ENCODE results near the gene ARHGAP24.
A peak's percentile ranks its signal among the peaks of the same experiment; 100 is the strongest.

ARHGAP24 gene

GRCh38 chr4:85965529-85965928, 490.6 kb downstream of the ARHGAP24 start:
- no peaks in the 10 kb centered on the region for H3K27me3 ChIP-seq (ENCODE audit: insufficient read depth, poor library complexity, severe bottlenecking)
- no peak overlapping the region for H3K27ac ChIP-seq (ENCODE audit: poor library complexity, severe bottlenecking)
- no peak overlapping the region for H3K4me3 ChIP-seq (ENCODE audit: severe bottlenecking)
- no peak for DNase-seq (ENCODE audit: low spot score)
- ATAC-seq (ENCODE audit: low read depth), result no peak
- H3K36me3 ChIP-seq (ENCODE audit: low read depth), result no peaks in the 10 kb centered on the region
- H3K9me3 ChIP-seq (ENCODE audit: severe bottlenecking), result no peaks in the 10 kb centered on the region
- TF ChIP-seq CTCF (IDR thresholded peaks at IDR 0.05; ENCODE audit: poor library complexity, severe bottlenecking), result no peak
- H3K4me1 ChIP-seq (ENCODE audit: insufficient read depth, poor library complexity, severe bottlenecking), result no peaks in the 10 kb centered on the region

GRCh38 chr4:85966373-85966772, 491.4 kb downstream of the ARHGAP24 start:
- Histone ChIP-seq H3K9me3 (ENCODE audit: severe bottlenecking) (no peaks in the 10 kb centered on the region), H3K36me3 (ENCODE audit: low read depth) (no peaks in the 10 kb centered on the region), H3K4me3 (ENCODE audit: severe bottlenecking) (no peak overlapping the region), H3K27ac (ENCODE audit: poor library complexity, severe bottlenecking) (no peak overlapping the region), H3K27me3 (ENCODE audit: insufficient read depth, poor library complexity, severe bottlenecking) (no peaks in the 10 kb centered on the region), H3K4me1 (ENCODE audit: insufficient read depth, poor library complexity, severe bottlenecking) (no peaks in the 10 kb centered on the region)
- ATAC-seq (ENCODE audit: low read depth), result no peak
- no peak for TF ChIP-seq CTCF (IDR thresholded peaks at IDR 0.05; ENCODE audit: poor library complexity, severe bottlenecking)
- DNase-seq (ENCODE audit: low spot score), result no peak

- H3K36me3 ChIP-seq (ENCODE audit: low read depth), result no peaks in the 10 kb centered on the region
Observed at GRCh38 chr4:85967872-85968271, 492.9 kb downstream of the ARHGAP24 start.

GRCh38 chr4:85968945-85969819, 494.2 kb downstream of the ARHGAP24 start:
- Histone ChIP-seq H3K4me3 (ENCODE audit: severe bottlenecking) (no peak overlapping the region), H3K27me3 (ENCODE audit: insufficient read depth, poor library complexity, severe bottlenecking) (no peaks in the 10 kb centered on the region), H3K27ac (ENCODE audit: poor library complexity, severe bottlenecking) (no peak overlapping the region), H3K4me1 (ENCODE audit: insufficient read depth, poor library complexity, severe bottlenecking) (no peaks in the 10 kb centered on the region), H3K9me3 (ENCODE audit: severe bottlenecking) (no peaks in the 10 kb centered on the region), H3K36me3 (ENCODE audit: low read depth) (no peaks in the 10 kb centered on the region)
- ATAC-seq (ENCODE audit: low read depth) (peak; percentile 29; the same call in 1 of the 3 replicates), DNase-seq (ENCODE audit: low spot score) (no peak)
- TF ChIP-seq CTCF (IDR thresholded peaks at IDR 0.05; ENCODE audit: poor library complexity, severe bottlenecking), result peak; percentile 81

More at GRCh38 chr4:85967872-85968271, 492.9 kb downstream of the ARHGAP24 start:
- no peak overlapping the region for H3K4me3 ChIP-seq (ENCODE audit: severe bottlenecking)
- no peak overlapping the region for H3K27ac ChIP-seq (ENCODE audit: poor library complexity, severe bottlenecking)
- no peaks in the 10 kb centered on the region for H3K4me1 ChIP-seq (ENCODE audit: insufficient read depth, poor library complexity, severe bottlenecking)
- no peaks in the 10 kb centered on the region for H3K9me3 ChIP-seq (ENCODE audit: severe bottlenecking)
- ATAC-seq (ENCODE audit: low read depth) (no peak), DNase-seq (ENCODE audit: low spot score) (no peak)
- no peaks in the 10 kb centered on the region for H3K27me3 ChIP-seq (ENCODE audit: insufficient read depth, poor library complexity, severe bottlenecking)
- no peak for TF ChIP-seq CTCF (IDR thresholded peaks at IDR 0.05; ENCODE audit: poor library complexity, severe bottlenecking)

GRCh38 chr4:85970535-85970934, 495.6 kb downstream of the ARHGAP24 start:
- H3K27ac ChIP-seq (ENCODE audit: poor library complexity, severe bottlenecking), result no peak overlapping the region
- DNase-seq (ENCODE audit: low spot score), result no peak
- H3K4me1 ChIP-seq (ENCODE audit: insufficient read depth, poor library complexity, severe bottlenecking), result no peaks in the 10 kb centered on the region
- no peak overlapping the region for H3K4me3 ChIP-seq (ENCODE audit: severe bottlenecking)
- no peaks in the 10 kb centered on the region for H3K9me3 ChIP-seq (ENCODE audit: severe bottlenecking)
- no peaks in the 10 kb centered on the region for H3K36me3 ChIP-seq (ENCODE audit: low read depth)
- TF ChIP-seq CTCF (IDR thresholded peaks at IDR 0.05; ENCODE audit: poor library complexity, severe bottlenecking), result no peak
- H3K27me3 ChIP-seq (ENCODE audit: insufficient read depth, poor library complexity, severe bottlenecking), result no peaks in the 10 kb centered on the region
- ATAC-seq (ENCODE audit: low read depth), result no peak
